Body of pancreas (tissue), 4 donors: ENCODE results near the gene CAPZB. TPM values are rescaled to one million over a fixed set of nuclear protein-coding genes. Genes with fewer than 3 reads are reported as not detected.
A peak's percentile ranks its signal among the peaks of the same experiment; 100 is the strongest.

Experiments
- ATAC-seq: fragments of 150-250 bp; one replicate; pipeline ENCODE4 v1.9.1; 2016
- DNase-seq, 4 donors: peaks; one replicate each; pipeline ENCODE4 v3.0.0-alpha.2; 2019
- H3K27ac ChIP-seq, 4 donors: fragments of 200-600 bp; sonication (generic); 1 replicate in 3 of 4; 2 replicates in 1 of 4; pipeline versions ENCODE4 v1.5.1 to v1.6.1; 2016 to 2019; ENCODE audit warnings: mild to moderate bottlenecking in 1 of 4, mixed read lengths in 1 of 4, moderate library complexity in 1 of 4
- H3K27me3 ChIP-seq, 2 donors: fragments of 200-600 bp; sonication (generic); one replicate each; pipeline ENCODE4 v1.6.0; 2016; ENCODE audit warnings: mild to moderate bottlenecking in 1 of 2
- H3K36me3 ChIP-seq, 2 donors: fragments of 200-600 bp; sonication (generic); replicated peaks in 1 of 2; 2 replicates each; pipeline ENCODE4 v1.5.1; 2016; ENCODE audit warnings: low read depth in 2 of 2; ENCODE audit not compliant: insufficient read depth in 1 of 2
- H3K4me1 ChIP-seq: fragments of 200-600 bp; sonication (generic); one replicate; pipeline ENCODE4 v1.6.0; 2016
- H3K4me3 ChIP-seq, 2 donors: fragments of 200-600 bp; sonication (generic); 1 replicate in 1 of 2; 2 replicates in 1 of 2; pipeline ENCODE4 v1.5.1; 2016 to 2019
- H3K9me3 ChIP-seq, 3 donors: fragments of 200-600 bp; sonication (generic); 1 replicate in 2 of 3; 2 replicates in 1 of 3; pipeline ENCODE4 v1.5.1; 2016
- CTCF ChIP-seq, 7 experiments: fragments of 450-650 bp in 4 of 7; fragments of 200-600 bp in 3 of 7; sonication (generic) in 3 of 7; IDR thresholded peaks; one replicate each; pipeline ENCODE4 v1.5.1; 2016 to 2019; ENCODE audit warnings: antibody characterized with exemption in 7 of 7
- POLR2A ChIP-seq, 3 donors: fragments of 450-650 bp; IDR thresholded peaks; one replicate each; pipeline ENCODE4 v1.6.1; 2016; ENCODE audit warnings: antibody characterized with exemption in 3 of 3, mild to moderate bottlenecking in 2 of 3
- WGBS, 2 donors: methylation state at CpG; one replicate each; pipeline ENCODE4 v1.1.5; 2017; 5-methylcytosine and 5-hydroxymethylcytosine counted together
- intact Hi-C: fragments of 100-400 bp; cut with DNase I; formaldehyde crosslinking; loops from one replicate; pipeline ENCODE4 v1.15.1; 2023
- total RNA-seq, 2 donors: library from RNA; depleted of rRNA; stranded (reverse); fragments of >200 nt; gene quantifications; one replicate each; pipeline ENCODE4 v1.1.0, GENCODE V29; 2016

CAPZB gene
- total RNA-seq, 2 donors from 2014 or later = 35.5 to 54.1 TPM

- WGBS, 2 donors = 73 to 76% methylated on average over 13 to 16 of the region's 16 CpGs
- TF ChIP-seq CTCF (IDR thresholded peaks at IDR 0.05) (no peak), POLR2A (IDR thresholded peaks at IDR 0.05) (no peak)
- H3K36me3 ChIP-seq = no peaks in the 10 kb centered on the region
- H3K4me3 ChIP-seq = no peak overlapping the region
- H3K27me3 ChIP-seq = no peaks in the 10 kb centered on the region
- no peak for DNase-seq
- peaks cover 52% of the 10 kb centered on the region for H3K4me1 ChIP-seq
- intact Hi-C loops = no loop called here
- no peaks in the 10 kb centered on the region for H3K9me3 ChIP-seq
- peak; percentile 66 for ATAC-seq
- peak overlapping the region; percentile 20 to 54 (median 41) for H3K27ac ChIP-seq
These were observed 54.9 kb downstream of the CAPZB start for GRCh38 chr1:19430121-19431068.

- H3K27ac ChIP-seq = peak overlapping the region; percentile 20 to 54 (median 41)
- DNase-seq (no peak), ATAC-seq (no peak)
- H3K4me3 ChIP-seq = no peak overlapping the region
- no peaks in the 10 kb centered on the region for H3K36me3 ChIP-seq
- intact Hi-C loops = no loop called here
- no peaks in the 10 kb centered on the region for H3K9me3 ChIP-seq
- TF ChIP-seq CTCF (IDR thresholded peaks at IDR 0.05) = no peak
- TF ChIP-seq POLR2A (IDR thresholded peaks at IDR 0.05) = no peak
- H3K4me1 ChIP-seq = peaks cover 58% of the 10 kb centered on the region
- WGBS, 2 donors = 90% methylated on average over 4 of the region's 4 CpGs
- H3K27me3 ChIP-seq = no peaks in the 10 kb centered on the region
These were observed 55.7 kb downstream of the CAPZB start for GRCh38 chr1:19429611-19430010.

GRCh38 chr1:19427087-19427781 lies 58.1 kb downstream of the CAPZB start:
- no peak for ATAC-seq
- Histone ChIP-seq H3K4me3 (no peak overlapping the region), H3K27me3 (no peaks in the 10 kb centered on the region), H3K27ac (no peak overlapping the region), H3K9me3 (no peaks in the 10 kb centered on the region), H3K4me1 (peaks cover 49% of the 10 kb centered on the region), H3K36me3 (no peaks in the 10 kb centered on the region)
- intact Hi-C loops = no loop called here
- no peak for TF ChIP-seq POLR2A (IDR thresholded peaks at IDR 0.05)
- no peak for TF ChIP-seq CTCF (IDR thresholded peaks at IDR 0.05)
- 66 to 69% methylated on average over 14 of the region's 14 CpGs for WGBS, 2 donors
- no peak for DNase-seq

- Histone ChIP-seq H3K4me1 (peaks cover 53% of the 10 kb centered on the region), H3K27me3 (no peaks in the 10 kb centered on the region), H3K9me3 (no peaks in the 10 kb centered on the region), H3K27ac (no peak overlapping the region), H3K36me3 (no peaks in the 10 kb centered on the region), H3K4me3 (no peak overlapping the region)
- TF ChIP-seq POLR2A (IDR thresholded peaks at IDR 0.05) = no peak
- TF ChIP-seq CTCF (IDR thresholded peaks at IDR 0.05) = no peak
- WGBS, 2 donors = 79 to 84% methylated on average over 10 to 12 of the region's 13 CpGs
- intact Hi-C loops = no loop called here
- no peak for ATAC-seq
- no peak for DNase-seq
These were observed 58.8 kb downstream of the CAPZB start for GRCh38 chr1:19426294-19427086.
